K562 (cell line): ENCODE measurements around the gene SLC16A13. TPM values are rescaled to one million over a fixed set of nuclear protein-coding genes. Genes with fewer than 3 reads are reported as not detected.

ENCODE experiments used
- ATAC-seq: fragments of 200-7000 bp; cut with Tn5 transposase; 3 replicates; pipeline ENCODE4 v1.9.1; 2020; ENCODE audit warnings: moderate library complexity
- BruUV-seq: library from RNA; stranded (reverse); fragments of 400-500 nt; replicated peaks from 2 replicates; lab custom pipeline; 2021; lab: Mats Ljungman, UMichigan
- CTCF ChIA-PET: fragments of 300-600 bp; formaldehyde crosslinking; extraction: SDS; loops from one replicate; lab custom pipeline; 2021; ENCODE audit warnings: low intra/inter-chr PET ratio; lab: Yijun Ruan, JAX
- POLR2A ChIA-PET: fragments of 300-600, 350-650 bp; sonication (Branson Sonifier 250); formaldehyde crosslinking; extraction: SDS; loops from one replicate; lab custom pipeline; 2021; ENCODE audit warnings: antibody characterized with exemption, inconsistent platforms; lab: Yijun Ruan, JAX
- DNase-seq, 4 experiments: peaks; one replicate each; pipeline versions ENCODE4 v3.0.0 to v3.0.0-alpha.2; 2011 to 2018; ENCODE audit warnings: low spot score in 3 of 4, mixed read lengths in 3 of 4; ENCODE audit errors: extremely low read depth in 1 of 4
- FAIRE-seq: peaks from 2 replicates; lab custom pipeline; 2011; peaks lifted over from hg19 to GRCh38; lab: Jason Lieb, UNC
- H2AFZ ChIP-seq: 2 replicates; pipeline ENCODE4 v1.6.0; 2011; ENCODE audit warnings: low read depth, low read length, control low read depth, inconsistent platforms
- H3K27ac ChIP-seq: fragments of 200-600 bp; 3 replicates; pipeline ENCODE4 v1.8.0; 2011; ENCODE audit warnings: low read depth, mild to moderate bottlenecking, control low read depth, inconsistent platforms, low read length, moderate library complexity, mixed read lengths; ENCODE audit errors: extremely low read depth
- H3K27me3 ChIP-seq, 2 experiments: fragments of 300-600 bp in 1 of 2; 2 replicates in 1 of 2; 3 replicates in 1 of 2; pipeline versions ENCODE4 v1.6.0 to v1.8.0; 2011; ENCODE audit warnings: inconsistent platforms in 2 of 2, low read length in 2 of 2, mild to moderate bottlenecking in 1 of 2, mixed read lengths in 1 of 2, moderate library complexity in 1 of 2; ENCODE audit not compliant: control insufficient read depth in 2 of 2, insufficient read depth in 2 of 2
- H3K36me3 ChIP-seq: fragments of 300-600 bp; 3 replicates; pipeline ENCODE4 v1.8.0; 2011; ENCODE audit warnings: mild to moderate bottlenecking, low read length, inconsistent platforms; ENCODE audit not compliant: control insufficient read depth, insufficient read depth
- H3K4me1 ChIP-seq, 2 experiments: fragments of 200-600 bp in 1 of 2; replicated peaks in 1 of 2; 2 replicates in 1 of 2; 3 replicates in 1 of 2; pipeline versions ENCODE4 v1.5.1 to v1.8.0; 2011; ENCODE audit warnings: inconsistent platforms in 2 of 2, low read length in 2 of 2, mild to moderate bottlenecking in 1 of 2, mixed read lengths in 1 of 2, moderate library complexity in 1 of 2; ENCODE audit not compliant: control insufficient read depth in 2 of 2, insufficient read depth in 2 of 2
- H3K4me2 ChIP-seq: 2 replicates; pipeline ENCODE4 v1.6.1; 2011; ENCODE audit warnings: low read length, control low read depth, inconsistent platforms, mixed read lengths; ENCODE audit not compliant: insufficient read depth
- H3K4me3 ChIP-seq: fragments of 200-600 bp; sonication (generic), shearing (Covaris generic); 2 replicates; pipeline ENCODE4 v1.5.1; 2016; ENCODE audit warnings: control low read depth, inconsistent platforms
- H3K79me2 ChIP-seq: fragments of 200-600 bp; 3 replicates; pipeline ENCODE4 v1.8.0; 2011; ENCODE audit warnings: low read length, inconsistent platforms; ENCODE audit not compliant: control insufficient read depth, insufficient read depth
- H3K9ac ChIP-seq, 2 experiments: 2 replicates each; pipeline versions ENCODE4 v1.6.0 to v1.6.1; 2011; ENCODE audit warnings: low read depth in 2 of 2, low read length in 2 of 2, control low read depth in 1 of 2, inconsistent platforms in 1 of 2, mild to moderate bottlenecking in 1 of 2, mixed read lengths in 1 of 2; ENCODE audit not compliant: insufficient read depth in 1 of 2
- H3K9me1 ChIP-seq: one replicate; pipeline ENCODE4 v1.6.0; 2011; ENCODE audit warnings: inconsistent platforms, mild to moderate bottlenecking, low read length, moderate library complexity; ENCODE audit not compliant: control insufficient read depth, insufficient read depth
- H3K9me3 ChIP-seq: replicated peaks from 2 replicates; pipeline ENCODE4 v1.5.1; 2011; ENCODE audit warnings: low read depth, low read length, inconsistent platforms; ENCODE audit not compliant: control insufficient read depth, insufficient read depth
- H4K20me1 ChIP-seq: replicated peaks from 2 replicates; pipeline ENCODE4 v1.6.1; 2011; ENCODE audit warnings: low read length, inconsistent platforms, mixed read lengths; ENCODE audit not compliant: control insufficient read depth, insufficient read depth
- BACH1 ChIP-seq: fragments of 200-800 bp; sonication (Bioruptor generic); IDR thresholded peaks from 2 replicates; pipeline ENCODE4 v1.6.1; 2016; ENCODE audit warnings: missing genetic modification characterization, missing compliant biosample characterization
- CEBPB ChIP-seq: fragments of 450-650 bp; IDR thresholded peaks from 2 replicates; pipeline ENCODE4 v1.6.1; 2016; ENCODE audit warnings: missing genetic modification characterization, missing compliant biosample characterization
- EHMT2 ChIP-seq: fragments of 450-650 bp; IDR thresholded peaks from 2 replicates; pipeline ENCODE4 v1.6.1; 2018; ENCODE audit warnings: antibody characterized with exemption
- ELF1 ChIP-seq: fragments of 200-800 bp; sonication (Bioruptor generic); IDR thresholded peaks from 2 replicates; pipeline ENCODE4 v1.6.1; 2016; ENCODE audit warnings: missing genetic modification characterization, missing compliant biosample characterization
- MCM2 ChIP-seq: fragments of 450-650 bp; IDR thresholded peaks from 2 replicates; pipeline ENCODE4 v1.6.1; 2017; ENCODE audit warnings: low read depth, mild to moderate bottlenecking
- POLR2B ChIP-seq: fragments of 450-650 bp; IDR thresholded peaks from 2 replicates; pipeline ENCODE4 v1.6.1; 2018; ENCODE audit warnings: low read depth; ENCODE audit not compliant: partially characterized antibody
- SRSF9 ChIP-seq: fragments of 200-400 bp; formaldehyde crosslinking; IDR thresholded peaks from 2 replicates; pipeline ENCODE4 v1.6.1; 2017; ENCODE audit warnings: low read depth, low read length, borderline replicate concordance
- ZNF3 ChIP-seq: fragments of 250-450 bp; sonication (Bioruptor Pico); IDR thresholded peaks from 2 replicates; pipeline ENCODE4 v1.5.0; 2021; ENCODE audit warnings: mild to moderate bottlenecking, moderate library complexity
- WGBS: fragments of 100-300 bp; shearing (Covaris generic); methylation state at CpG from one replicate; pipeline ENCODE4 v1.1.6; 2016; ENCODE audit warnings: low coverage, mixed read lengths; ENCODE audit not compliant: insufficient coverage; ENCODE audit errors: missing lambda C conversion rate; 5-methylcytosine and 5-hydroxymethylcytosine counted together
- in situ Hi-C: fragments of 300-500 bp; cut with MboI; formaldehyde crosslinking; loops from 4 replicates; pipeline ENCODE4 v1.15.0; 2018; ENCODE audit warnings: inconsistent platforms, mixed read lengths
- intact Hi-C: fragments of 100-400 bp; cut with micrococcal nuclease; formaldehyde crosslinking; loops from 2 replicates; pipeline ENCODE4 v1.14.2; 2022
- polyA plus RNA-seq, 8 experiments: library from polyadenylated mRNA; depleted of rRNA in 4 of 8; stranded (reverse) in 5 of 8; unstranded in 3 of 8; fragments of >200 nt; fragmentation: Nextera tagmentation in 2 of 8; fragmentation: Illumina TruSeq in 1 of 8; extraction: Ambion mirVana in 2 of 8; extraction: Trizol in 1 of 8; gene quantifications; 2 replicates each; pipeline versions ENCODE4 v1.2.1 to v1.2.3, GENCODE V29; 2011 to 2014; ENCODE audit warnings: inconsistent platforms in 1 of 8, missing spikeins in 1 of 8
- total RNA-seq, 7 experiments: library from RNA; depleted of rRNA in 6 of 7; stranded (reverse); fragments of >200 nt in 6 of 7; fragmentation: Illumina TruSeq in 2 of 7; extraction: Trizol in 2 of 7; gene quantifications; 2 replicates each; pipeline versions ENCODE4 v1.2.1 to v1.2.3, GENCODE V29; 2011 to 2021; ENCODE audit warnings: low replicate concordance in 1 of 7
- TF ChIP-seq, protein P1 (sequence below): fragments of 200-800 bp; sonication (Bioruptor generic); IDR thresholded peaks from 2 replicates; pipeline ENCODE4 v1.6.1; 2017; ENCODE audit warnings: missing genetic modification characterization, missing compliant biosample characterization

The SLC16A13 gene
- total and polyA plus RNA-seq, 9 of the 15 experiments (the other 6 are each of a cell fraction or from before 2014, with no cell fraction given), result 0.04 to 5.6 (median 0.87) TPM

DNA sequence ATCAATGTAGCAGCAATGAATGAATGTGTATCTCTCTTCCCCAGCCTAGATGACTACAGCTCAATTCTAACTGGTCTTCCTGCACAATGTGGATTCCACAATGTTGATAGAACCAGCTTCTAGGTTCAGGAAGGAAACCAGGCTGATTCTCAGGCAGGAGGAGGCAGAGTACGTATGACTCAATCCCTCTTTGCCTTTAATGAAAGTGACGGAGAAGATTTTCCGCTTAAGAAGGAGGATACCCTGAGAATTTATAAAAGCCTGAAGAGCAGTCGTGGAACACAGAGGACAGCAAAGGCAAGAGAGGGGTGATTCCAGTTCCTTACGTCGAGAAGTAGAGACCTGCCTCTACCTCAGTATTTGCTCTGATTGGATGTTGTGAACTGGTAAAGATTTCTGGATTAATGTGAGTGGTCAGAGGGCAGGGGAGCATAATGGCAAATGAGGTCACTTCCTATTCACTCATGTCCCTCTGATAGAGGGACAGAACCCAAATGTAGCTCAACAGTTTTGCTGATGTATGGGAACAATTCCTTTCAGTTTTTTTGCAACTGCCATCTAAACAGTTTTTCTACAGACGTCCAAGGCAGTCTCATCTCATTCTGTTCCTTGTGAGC, 23.1 kb downstream of the SLC16A13 start:
- no peaks in the 10 kb centered on the region for H3K79me2 ChIP-seq
- H3K27ac ChIP-seq, result no peak overlapping the region
- H4K20me1 ChIP-seq, result 0 out of 2 replicates have a peak, but pooled peaks cover 2% of the 10 kb centered on the region
- no peak overlapping the region for H3K9ac ChIP-seq
- H3K36me3 ChIP-seq, result no peaks in the 10 kb centered on the region
- 11% methylated on average over 7 of the region's 7 CpGs for WGBS
- POLR2A ChIA-PET, result interaction anchor here (0.6 kb wide), 1 partner anchor 160 kb away, joined by 4 read pairs; no protein-coding TSS in a partner anchor
- DNase-seq, result no peak
- FAIRE-seq, result no peak
- no peak for ATAC-seq
- CTCF ChIA-PET, result no interaction called here
- in situ Hi-C loops, result no loop called here
- H3K9me3 ChIP-seq, result no peaks in the 10 kb centered on the region
- H2AFZ ChIP-seq, result no peak overlapping the region
- H3K27me3 ChIP-seq, result peaks cover 10 to 16% of the 10 kb centered on the region in 2 experiments
- no TSS peak for BruUV-seq
- no peaks in the 10 kb centered on the region for H3K9me1 ChIP-seq
- H3K4me2 ChIP-seq, result no peak overlapping the region
- no peak for TF ChIP-seq SRSF9
- TF ChIP-seq ZNF3 (CRISPR knock-in tag), result no peak
- no peak for TF ChIP-seq POLR2B
- no peak for TF ChIP-seq ELF1 (tag)
- no peak for TF ChIP-seq CEBPB (tag)
- TF ChIP-seq EHMT2, result no peak
- TF ChIP-seq, protein P1, sequence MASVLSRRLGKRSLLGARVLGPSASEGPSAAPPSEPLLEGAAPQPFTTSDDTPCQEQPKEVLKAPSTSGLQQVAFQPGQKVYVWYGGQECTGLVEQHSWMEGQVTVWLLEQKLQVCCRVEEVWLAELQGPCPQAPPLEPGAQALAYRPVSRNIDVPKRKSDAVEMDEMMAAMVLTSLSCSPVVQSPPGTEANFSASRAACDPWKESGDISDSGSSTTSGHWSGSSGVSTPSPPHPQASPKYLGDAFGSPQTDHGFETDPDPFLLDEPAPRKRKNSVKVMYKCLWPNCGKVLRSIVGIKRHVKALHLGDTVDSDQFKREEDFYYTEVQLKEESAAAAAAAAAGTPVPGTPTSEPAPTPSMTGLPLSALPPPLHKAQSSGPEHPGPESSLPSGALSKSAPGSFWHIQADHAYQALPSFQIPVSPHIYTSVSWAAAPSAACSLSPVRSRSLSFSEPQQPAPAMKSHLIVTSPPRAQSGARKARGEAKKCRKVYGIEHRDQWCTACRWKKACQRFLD (CRISPR knock-in tag), result no peak
- TF ChIP-seq BACH1 (tag), result no peak
- no peak for TF ChIP-seq MCM2
- TF ChIP-seq, all 486 proteins: peak for 0
- Histone ChIP-seq H3K4me1 (no peaks in the 10 kb centered on the region), H3K4me3 (no peak overlapping the region)
- intact Hi-C loops, result no loop called here
